Inflammatory macrophage (primary cell): ENCODE results near the gene PGBD5.

Source experiments
- DNase-seq, 2 donors: peaks; one replicate each; pipeline ENCODE4 v3.0.0-alpha.2; 2020 to 2022

PGBD5 gene

DNA sequence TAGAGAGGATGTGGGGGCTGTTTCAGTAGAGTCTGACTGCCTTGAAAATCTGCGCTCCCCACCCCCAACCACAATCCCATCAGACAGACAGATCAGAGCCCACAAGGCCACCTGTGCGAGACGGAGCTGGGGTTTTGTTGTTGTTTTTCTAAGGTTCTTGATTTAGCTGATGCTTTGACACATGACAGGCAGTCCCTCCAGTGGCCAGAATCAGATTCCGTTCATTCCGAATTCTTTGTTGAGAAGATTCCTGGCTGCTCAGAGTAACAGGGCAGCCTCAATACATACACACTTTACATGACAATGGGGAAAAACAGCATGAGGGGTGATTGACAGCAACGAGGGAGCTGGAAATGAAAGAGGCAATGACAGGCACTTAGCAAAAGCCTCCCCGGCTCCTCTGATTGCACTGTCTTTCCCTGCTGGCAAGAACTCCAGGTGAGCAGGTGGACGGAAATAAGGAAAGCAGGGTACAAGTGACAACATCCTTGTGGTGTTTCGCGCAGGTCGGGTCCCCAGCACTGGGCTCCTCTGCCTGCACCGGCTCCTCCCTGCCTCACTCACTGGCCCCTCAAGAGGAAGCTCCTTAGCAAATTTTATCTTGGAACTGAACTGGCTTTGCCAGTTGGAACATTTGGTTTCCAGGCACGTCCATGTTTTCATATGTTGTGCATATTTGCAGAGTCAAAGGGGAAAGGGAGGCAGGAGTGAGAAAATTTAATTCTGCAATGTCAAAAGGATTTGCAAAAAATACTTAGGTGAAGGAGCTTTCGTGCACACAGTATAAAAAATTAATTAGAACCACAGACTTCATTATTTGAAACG lies 148.7 kb downstream of the PGBD5 start:
- DNase-seq, result no peak

DNA sequence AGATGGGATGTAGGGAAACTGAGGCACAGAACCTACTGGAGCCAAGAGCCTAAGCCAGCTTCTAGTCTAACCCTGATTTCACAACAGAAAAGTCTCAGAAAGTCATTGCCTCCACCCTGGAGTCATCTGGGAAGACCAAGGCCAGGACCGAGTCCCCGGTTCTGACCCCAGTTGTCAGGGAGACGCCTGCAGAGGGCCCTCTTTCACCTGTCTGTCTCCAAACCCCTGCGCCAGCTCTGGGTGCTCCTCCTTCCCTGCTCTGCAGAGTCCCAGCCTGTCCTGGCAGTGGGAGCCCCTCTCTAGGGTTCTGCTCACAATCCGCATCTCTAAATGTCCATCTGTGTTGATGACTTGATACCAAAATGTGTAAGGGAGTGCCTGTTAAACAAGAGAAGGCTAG lies 149.7 kb downstream of the PGBD5 start:
- no peak for DNase-seq

DNA sequence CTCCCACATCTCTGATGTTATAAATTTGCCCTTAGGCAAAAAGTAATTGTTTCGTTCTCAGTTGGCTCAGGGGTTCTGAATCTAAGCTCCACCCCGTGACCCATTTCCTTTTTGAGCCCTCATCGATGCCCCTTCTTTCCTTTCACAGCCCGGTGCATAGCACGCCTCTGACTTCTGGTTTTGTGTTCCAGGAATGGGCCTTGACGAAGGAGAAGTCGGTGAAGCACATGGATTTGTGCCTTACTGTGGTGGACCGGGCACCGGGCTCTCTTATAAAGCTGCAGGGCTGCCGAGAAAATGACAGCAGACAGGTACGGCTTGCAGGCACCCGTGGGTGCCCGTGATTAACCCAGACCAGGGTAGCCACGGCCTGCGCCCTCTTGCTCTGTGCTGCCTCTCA lies 151.9 kb downstream of the PGBD5 start:
- DNase-seq, result no peak

DNA sequence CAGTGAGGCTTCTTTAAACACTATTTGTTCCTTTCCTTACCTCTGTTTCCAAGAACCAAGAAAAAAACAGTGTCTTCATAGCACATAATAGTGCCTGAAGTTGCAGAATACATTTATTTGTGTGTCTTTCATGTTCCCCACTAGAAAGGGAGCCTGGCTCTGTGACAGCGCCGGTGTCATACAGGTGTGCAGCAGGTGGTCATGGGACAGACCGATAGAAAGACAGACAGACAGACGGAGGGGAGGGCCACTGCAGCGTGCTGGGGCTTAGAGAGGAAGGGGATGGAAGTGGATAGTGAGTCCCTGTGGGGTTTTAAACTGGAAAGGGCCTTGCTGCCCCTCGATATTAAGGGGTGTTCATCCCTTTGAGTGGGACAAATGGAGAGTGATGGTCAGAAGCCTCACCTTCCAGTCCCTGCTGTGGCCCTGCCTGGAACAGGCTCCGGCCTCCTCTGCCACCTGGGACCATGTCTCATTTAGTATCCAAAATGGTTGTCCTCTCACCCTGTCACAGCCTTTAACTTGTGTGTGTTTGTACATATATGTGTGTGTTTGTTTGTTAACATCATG lies 152.9 kb downstream of the PGBD5 start:
- DNase-seq, result no peak

DNA sequence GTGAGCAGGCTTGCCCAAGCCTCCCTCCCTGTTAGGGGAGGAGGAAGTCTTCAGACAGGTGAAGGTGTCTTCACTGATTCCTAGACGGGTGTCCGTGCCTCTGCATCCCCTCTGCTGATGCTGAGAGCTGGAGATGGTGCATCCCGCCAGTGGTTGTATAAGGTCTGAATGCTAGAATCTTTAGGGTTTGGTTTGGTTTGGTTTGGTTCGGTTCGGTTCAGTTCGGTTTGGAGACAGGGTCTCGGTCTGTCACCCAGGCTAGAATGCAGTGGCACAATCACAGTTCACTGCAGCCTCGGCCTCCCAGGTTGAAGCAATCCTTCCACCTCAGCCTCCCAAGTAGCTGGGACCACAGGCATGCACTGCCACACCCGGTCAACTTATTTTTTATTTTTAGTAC lies 153.6 kb downstream of the PGBD5 start:
- DNase-seq, result no peak

DNA sequence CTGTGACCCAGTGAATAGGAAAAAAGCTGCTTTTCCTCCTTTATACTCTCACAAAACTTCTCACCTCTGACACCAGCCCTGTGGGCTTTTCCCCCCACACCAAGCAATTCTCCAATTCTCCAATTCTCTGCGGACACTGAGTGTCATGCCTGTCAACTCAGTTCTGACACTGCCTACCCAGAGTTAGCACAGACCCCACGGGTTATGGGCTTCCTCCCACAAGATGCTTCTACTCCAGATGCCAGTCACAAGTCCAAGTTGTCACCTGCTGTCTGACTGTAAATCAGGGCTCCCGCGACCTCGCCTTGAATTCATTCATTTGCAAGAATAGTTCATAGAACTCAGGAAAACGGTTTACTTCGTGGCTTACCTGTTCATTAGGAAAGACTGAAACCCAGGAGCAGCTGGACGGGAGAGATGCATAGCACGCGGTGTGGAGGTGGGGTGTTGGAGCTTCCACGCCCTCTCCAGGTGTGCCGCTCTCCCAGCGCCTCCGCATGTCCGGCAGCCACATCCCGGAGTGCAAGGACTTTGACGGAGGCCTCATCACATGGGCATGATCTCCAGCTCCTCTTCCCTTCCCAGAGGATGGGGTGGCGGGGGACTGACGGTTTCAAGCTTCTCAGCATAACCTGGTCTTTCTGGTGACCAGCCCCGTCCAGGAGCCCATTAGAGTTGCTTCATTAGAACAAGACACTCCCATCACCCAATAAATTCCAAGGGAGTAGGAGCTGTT lies 154.7 kb downstream of the PGBD5 start:
- no peak for DNase-seq

DNA sequence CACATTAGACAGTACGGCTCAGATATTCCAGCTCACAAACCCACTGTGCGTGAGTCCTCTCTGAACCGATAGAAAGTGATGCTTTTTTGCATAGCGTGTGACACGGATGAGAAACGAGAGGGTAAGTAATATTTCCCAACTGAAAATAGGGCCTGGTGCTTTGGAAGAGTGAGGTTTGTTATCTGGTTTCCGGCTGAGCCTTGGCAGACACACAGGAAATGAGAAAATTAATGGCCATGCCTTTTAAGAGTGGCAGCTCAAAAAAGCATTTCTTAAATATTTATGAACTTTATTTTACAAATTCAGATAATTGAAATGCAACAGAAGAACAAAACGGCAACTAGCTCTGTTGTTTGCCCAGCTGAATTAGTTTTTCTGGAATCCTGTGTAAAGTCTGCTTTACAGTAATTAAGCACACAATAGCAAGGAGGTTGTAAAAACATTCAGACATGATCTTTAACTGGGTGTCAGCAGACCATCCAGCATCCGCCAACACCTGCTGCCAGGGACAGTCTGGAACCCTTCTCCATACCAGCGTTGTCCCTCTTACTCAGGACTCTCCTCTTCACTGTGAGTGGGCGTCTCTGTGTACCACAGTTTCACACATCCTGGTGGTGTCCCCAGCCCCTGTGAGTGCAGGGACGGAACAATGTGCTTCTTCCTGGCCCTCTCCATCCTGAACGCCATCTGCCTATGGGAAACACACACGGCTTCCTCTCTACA lies 155.4 kb downstream of the PGBD5 start:
- DNase-seq, result no peak

DNA sequence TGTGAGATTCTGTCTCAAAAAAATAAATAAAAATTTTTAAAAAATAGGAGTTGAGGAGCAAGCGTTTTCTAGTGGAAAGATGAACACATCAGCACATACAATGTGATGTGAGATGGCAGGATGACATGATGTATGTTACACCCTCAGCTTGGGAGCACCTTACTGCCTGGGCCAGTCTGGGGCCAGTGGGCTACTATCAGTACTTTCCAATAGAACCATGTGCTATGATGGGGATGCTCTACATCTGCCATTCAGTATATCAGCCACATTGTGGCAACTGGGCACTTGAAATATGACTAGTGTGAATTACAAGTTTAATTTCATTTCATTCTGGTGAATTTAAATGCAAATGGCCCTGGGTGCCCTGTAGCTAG lies 156.0 kb downstream of the PGBD5 start:
- DNase-seq, result no peak

DNA sequence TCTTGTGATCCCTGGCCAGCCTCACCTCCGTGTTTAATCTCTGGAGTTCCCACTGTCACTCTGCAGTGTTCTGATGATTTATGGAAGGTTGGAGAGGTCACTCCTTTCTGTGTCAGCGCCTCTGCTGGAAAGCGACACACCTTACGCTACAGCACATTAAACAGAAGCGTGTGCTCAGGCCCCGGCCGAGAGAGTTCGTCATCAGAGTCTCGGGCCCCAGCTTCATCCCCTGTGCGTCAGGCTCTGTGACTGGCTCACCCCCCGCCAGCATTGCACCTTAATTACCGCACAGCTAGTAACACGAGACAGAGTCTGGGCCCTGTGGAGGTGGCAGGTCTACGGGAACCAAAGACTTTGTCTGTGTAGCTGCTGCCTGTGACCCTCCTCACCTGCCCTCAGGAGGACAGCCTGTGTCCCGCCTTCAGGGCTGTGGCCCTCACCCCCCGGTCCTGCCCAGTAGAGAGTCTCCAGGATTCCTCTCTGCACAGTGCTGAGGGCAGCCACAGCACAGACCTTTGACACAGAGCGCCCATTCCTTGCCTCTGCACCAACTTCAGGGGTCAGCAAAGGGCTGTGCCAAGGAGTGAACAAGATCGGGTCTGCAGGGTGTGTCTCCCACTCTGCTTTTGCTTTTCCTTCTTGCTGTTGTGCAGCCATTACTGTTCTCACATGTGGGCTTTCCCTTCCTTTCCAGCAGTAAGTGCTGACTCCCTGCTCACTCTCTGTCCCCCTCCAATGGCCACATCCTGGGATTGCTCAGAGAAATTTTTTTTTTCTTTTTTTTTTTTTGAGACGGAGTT lies 157.6 kb downstream of the PGBD5 start:
- DNase-seq, result peak; percentile 55 to 57

DNA sequence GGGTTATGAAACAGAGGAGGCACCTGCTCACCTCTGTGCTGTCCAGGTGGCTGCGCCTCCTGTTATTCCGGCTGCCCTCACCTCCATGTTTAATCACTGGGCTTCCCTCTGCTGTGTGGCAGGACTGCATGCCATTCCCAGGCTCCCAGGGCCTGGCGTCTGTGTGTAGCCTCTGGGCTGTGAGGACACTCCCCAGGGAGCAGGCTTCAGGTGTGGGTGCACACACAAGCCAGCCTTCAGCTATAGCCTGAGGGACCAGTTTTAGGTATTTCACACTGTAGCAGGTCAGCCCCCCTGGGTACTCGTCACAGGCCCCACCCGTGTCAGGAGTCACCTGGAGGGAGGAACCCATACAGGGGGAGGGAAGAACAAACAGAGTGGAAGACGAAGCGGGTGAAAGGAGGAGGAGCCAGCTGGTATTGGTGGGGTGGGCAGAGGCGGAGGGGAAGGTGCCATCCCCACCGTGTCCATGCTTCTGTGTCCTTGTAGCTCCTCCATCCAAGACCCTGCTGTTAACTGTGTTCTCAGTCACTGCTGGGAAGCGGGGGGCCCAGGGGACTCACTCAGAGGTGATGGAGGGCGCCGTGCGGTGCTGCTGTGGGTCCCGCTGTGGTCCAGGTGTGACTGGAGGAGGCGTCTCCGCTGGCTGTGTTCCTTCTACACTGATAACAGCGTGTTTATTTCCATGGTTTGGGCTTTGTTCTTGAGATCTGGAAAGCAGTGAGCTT lies 158.6 kb downstream of the PGBD5 start:
- DNase-seq, result no peak

DNA sequence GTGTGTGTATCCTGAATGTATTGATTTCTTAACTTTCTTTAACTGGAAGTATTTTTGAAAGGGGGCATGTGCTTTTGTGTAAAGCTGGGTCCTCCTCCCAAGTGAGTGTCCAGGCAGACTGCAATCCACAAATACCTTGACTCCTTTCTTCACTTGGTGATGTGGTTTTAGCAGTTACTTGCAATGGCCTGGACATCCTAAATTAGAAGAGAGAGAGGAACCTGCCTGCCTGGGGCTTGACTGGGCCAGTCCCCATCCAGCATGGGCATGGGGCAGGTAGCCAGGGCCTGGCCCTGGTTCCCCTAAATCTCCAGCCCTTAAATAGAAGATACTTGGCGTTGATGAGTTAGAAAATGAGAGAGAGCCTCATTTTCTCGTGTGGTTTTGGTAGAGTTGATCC lies 159.7 kb downstream of the PGBD5 start:
- DNase-seq, result no peak

DNA sequence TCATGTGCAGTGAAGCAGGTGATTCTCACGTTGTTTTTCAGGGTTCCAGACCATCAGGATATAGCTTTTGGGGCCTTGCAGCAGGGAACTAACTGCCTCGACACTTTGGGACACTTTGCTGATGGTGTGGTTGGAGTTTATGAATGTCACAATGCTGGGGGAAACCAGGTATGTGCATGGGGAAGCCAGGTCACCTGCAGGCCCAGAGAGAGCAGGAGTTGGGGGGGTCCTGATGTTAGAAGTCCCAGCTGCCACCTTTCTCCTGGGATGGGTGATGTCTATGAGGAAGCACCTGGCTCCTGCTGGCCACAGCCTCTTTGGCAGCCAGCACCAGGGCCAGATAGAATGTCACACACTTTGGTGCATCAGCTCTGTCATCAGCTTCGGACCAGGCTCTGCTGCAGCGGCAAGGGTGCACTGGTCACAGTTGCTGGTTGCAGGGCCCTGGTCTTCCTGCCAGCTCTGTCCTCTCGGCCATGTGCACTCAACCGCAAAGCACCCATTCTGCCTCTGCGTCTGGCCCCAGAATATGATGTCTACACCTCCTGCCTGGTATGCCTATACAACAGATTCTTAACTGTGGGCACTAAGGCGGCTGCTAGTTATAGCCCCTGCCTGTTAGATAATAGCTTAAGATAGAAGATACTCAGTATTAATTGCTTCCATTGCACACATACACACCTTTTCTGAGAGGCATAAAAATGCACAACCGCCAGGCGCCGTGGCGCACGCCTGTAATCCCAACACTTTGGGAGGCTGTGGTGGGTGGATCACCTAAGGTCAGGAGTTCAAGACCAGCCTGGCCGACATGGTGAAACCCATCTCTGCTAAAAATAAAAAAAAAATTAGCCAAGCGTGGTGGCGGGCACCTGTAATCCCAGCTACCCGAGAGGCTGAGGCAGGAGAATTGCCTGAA lies 160.7 kb downstream of the PGBD5 start:
- DNase-seq, result no peak
